Middle frontal gyrus (tissue), 1 donor: ENCODE data around the gene PPEF1.
"Not testable (repeated sequence)": the region's sequence is repeated elsewhere in the genome, so short reads cannot be mapped to it uniquely, and the experiment has no call there.

Experiments
- DNase-seq: peaks from one replicate; pipeline ENCODE4 v3.0.0-alpha.2; 2015; ENCODE audit warnings: low spot score; ENCODE audit errors: extremely low spot score

PPEF1 gene

GRCh38 chrX:18702362-18703195 is 4.9 kb upstream of the PPEF1 start:
- DNase-seq = no peak

GRCh38 chrX:18709833-18710232 is 2.4 kb downstream of the PPEF1 start:
- no peak for DNase-seq

- DNase-seq = no peak
Measured at GRCh38 chrX:18714910-18715309, 7.5 kb downstream of the PPEF1 start.

GRCh38 chrX:18719852-18720251 is 12.4 kb downstream of the PPEF1 start:
- DNase-seq = no peak

- DNase-seq = no peak
Measured at GRCh38 chrX:18721683-18722499, 14.4 kb downstream of the PPEF1 start.

- no peak for DNase-seq
Measured at GRCh38 chrX:18722500-18723071, 15.1 kb downstream of the PPEF1 start.

GRCh38 chrX:18725310-18725943 is 18.0 kb downstream of the PPEF1 start:
- no peak for DNase-seq

GRCh38 chrX:18733287-18733686 is 25.8 kb downstream of the PPEF1 start:
- DNase-seq = no peak

- DNase-seq = not testable (repeated sequence)
Measured at GRCh38 chrX:18739609-18740008, 32.2 kb downstream of the PPEF1 start.

GRCh38 chrX:18748499-18748898 is 41.1 kb downstream of the PPEF1 start:
- no peak for DNase-seq

GRCh38 chrX:18753631-18754030 is 46.2 kb downstream of the PPEF1 start:
- no peak for DNase-seq

- DNase-seq = no peak
Measured at GRCh38 chrX:18755651-18756050, 48.2 kb downstream of the PPEF1 start.

- no peak for DNase-seq
Measured at GRCh38 chrX:18757956-18758932, 50.8 kb downstream of the PPEF1 start.

GRCh38 chrX:18761750-18762149 is 54.3 kb downstream of the PPEF1 start:
- no peak for DNase-seq

GRCh38 chrX:18763106-18763505 is 55.7 kb downstream of the PPEF1 start:
- not testable (repeated sequence) for DNase-seq

- no peak for DNase-seq
Measured at GRCh38 chrX:18769364-18769763, 61.9 kb downstream of the PPEF1 start.

GRCh38 chrX:18769812-18770573 is 62.5 kb downstream of the PPEF1 start:
- no peak for DNase-seq

- no peak for DNase-seq
Measured at GRCh38 chrX:18789916-18790315, 82.5 kb downstream of the PPEF1 start.

GRCh38 chrX:18792828-18793227 is 85.4 kb downstream of the PPEF1 start:
- DNase-seq = no peak

- no peak for DNase-seq
Measured at GRCh38 chrX:18793601-18794089, 86.2 kb downstream of the PPEF1 start.
